ENCODE measurements around the gene ADM5. TPM values are rescaled to one million over a fixed set of nuclear protein-coding genes. Genes with fewer than 3 reads are reported as not detected.

Gene ADM5
- polyA plus RNA-seq, 3 donors = 1.2 TPM; not detected in 2

DNA sequence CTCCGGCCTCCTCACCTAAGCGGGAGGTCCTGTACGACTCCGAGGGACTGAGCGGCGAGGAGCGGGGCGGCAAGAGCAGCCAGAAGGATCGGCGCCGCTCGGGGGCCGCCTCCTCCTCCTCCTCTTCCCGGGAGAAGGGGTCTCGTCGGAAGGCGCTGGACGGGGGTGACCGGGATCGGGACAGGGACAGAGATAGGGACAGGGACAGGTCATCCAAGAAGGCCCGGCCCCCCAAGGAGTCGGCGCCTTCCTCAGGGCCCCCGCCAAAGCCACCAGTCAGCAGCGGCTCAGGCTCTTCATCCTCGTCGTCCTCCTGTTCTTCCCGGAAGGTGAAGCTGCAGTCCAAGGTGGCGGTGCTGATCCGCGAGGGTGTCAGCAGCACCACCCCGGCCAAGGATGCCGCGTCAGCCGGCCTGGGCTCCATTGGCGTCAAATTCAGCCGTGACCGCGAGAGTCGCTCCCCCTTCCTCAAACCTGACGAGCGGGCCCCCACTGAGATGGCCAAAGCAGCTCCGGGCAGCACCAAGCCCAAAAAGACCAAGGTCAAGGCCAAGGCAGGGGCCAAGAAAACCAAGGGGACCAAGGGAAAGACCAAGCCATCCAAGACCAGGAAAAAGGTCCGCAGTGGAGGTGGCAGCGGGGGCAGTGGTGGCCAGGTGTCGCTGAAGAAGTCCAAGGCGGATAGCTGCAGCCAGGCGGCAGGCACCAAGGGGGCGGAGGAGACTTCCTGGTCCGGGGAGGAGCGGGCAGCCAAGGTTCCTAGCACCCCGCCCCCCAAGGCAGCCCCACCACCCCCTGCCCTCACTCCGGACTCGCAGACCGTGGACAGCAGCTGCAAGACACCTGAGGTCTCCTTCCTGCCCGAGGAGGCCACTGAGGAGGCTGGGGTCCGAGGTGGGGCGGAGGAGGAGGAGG, 36.6 kb upstream of the ADM5 start:
- no peak overlapping the region for H3K27ac Mint-ChIP-seq
- WGBS (ENCODE audit: insufficient coverage) = 98% methylated on average over 46 of the region's 58 CpGs
- no peak for DNase-seq

DNA sequence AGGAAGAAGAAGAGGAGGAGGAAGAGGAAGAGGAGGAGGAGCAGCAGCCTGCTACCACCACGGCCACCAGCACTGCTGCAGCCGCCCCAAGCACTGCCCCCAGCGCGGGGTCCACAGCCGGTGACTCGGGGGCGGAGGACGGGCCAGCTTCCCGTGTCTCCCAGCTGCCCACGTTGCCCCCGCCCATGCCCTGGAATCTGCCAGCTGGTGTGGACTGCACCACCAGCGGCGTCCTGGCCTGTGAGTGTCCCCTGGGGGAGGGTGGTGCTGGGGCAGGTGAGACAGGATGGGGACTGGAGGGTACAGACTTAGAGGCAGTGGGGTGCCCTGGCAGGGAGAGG, 36.0 kb upstream of the ADM5 start:
- no peak overlapping the region for H3K27ac ChIP-seq (ENCODE audit: low read depth in 1 of 2, low read length in 2 of 2)

More for the DNA sequence above, 36.6 kb upstream of the ADM5 start:
- Mint-ChIP-seq H3K9me3 (peaks cover 0 to 4% (median 0%) of the 10 kb centered on the region in 7 donors), H3K4me3 (no peak overlapping the region), H3K27me3 (ENCODE audit: low read depth in 3 of 3) (peaks cover 0 to 3% (median 0%) of the 10 kb centered on the region in 3 donors), H3K4me1 (no peaks in the 10 kb centered on the region), H3K36me3 (peaks cover 66 to 86% of the 10 kb centered on the region in 2 donors)
- Histone ChIP-seq H3K9me3 (replicated peaks in 1 of 2; ENCODE audit: control insufficient read depth in 1 of 2, insufficient read depth in 1 of 2, low read length in 2 of 2) (no peaks in the 10 kb centered on the region), H3K4me1 (ENCODE audit: control insufficient read depth in 1 of 2, insufficient read depth in 2 of 2, low read length in 2 of 2) (no peaks in the 10 kb centered on the region), H3K36me3 (replicated peaks in 1 of 2; ENCODE audit: control insufficient read depth in 1 of 2, insufficient read depth in 2 of 2, low read length in 2 of 2) (peaks cover 78 to 91% of the 10 kb centered on the region in 2 donors), H3K4me2 (replicated peaks; ENCODE audit: extremely low read depth, low read length, poor library complexity, severe bottlenecking) (no peak overlapping the region), H4K20me1 (ENCODE audit: insufficient read depth, low read length) (peaks cover 39% of the 10 kb centered on the region), H2AFZ (ENCODE audit: insufficient read depth, low read depth, low read length, poor library complexity, severe bottlenecking) (no peak overlapping the region), H3K9ac (ENCODE audit: insufficient read depth, low read length, poor library complexity, severe bottlenecking) (no peak overlapping the region), H3K27me3 (ENCODE audit: control insufficient read depth in 2 of 2, insufficient read depth in 2 of 2, low read length in 2 of 2) (no peaks in the 10 kb centered on the region), H3K27ac (ENCODE audit: low read depth in 1 of 2, low read length in 2 of 2) (no peak overlapping the region), H3K79me2 (ENCODE audit: insufficient read depth, low read length) (peaks cover 8% of the 10 kb centered on the region), H3K4me3 (replicated peaks in 1 of 3; ENCODE audit: low read depth in 2 of 3, low read length in 3 of 3) (no peak overlapping the region)
- TF ChIP-seq CTCF (IDR thresholded peaks at IDR 0.05) = no peak
- intact Hi-C loops (cut with micrococcal nuclease) = no loop called here

More for the DNA sequence above, 36.0 kb upstream of the ADM5 start:
- peaks cover 0 to 3% (median 0%) of the 10 kb centered on the region in 3 donors for H3K27me3 Mint-ChIP-seq (ENCODE audit: low read depth in 3 of 3)
- DNase-seq = no peak
- H3K4me3 Mint-ChIP-seq = no peak overlapping the region
- peaks cover 0 to 4% (median 0%) of the 10 kb centered on the region in 7 donors for H3K9me3 Mint-ChIP-seq
- Histone ChIP-seq H3K9me3 (replicated peaks in 1 of 2; ENCODE audit: control insufficient read depth in 1 of 2, insufficient read depth in 1 of 2, low read length in 2 of 2) (no peaks in the 10 kb centered on the region), H3K79me2 (ENCODE audit: insufficient read depth, low read length) (peaks cover 8% of the 10 kb centered on the region), H3K27me3 (ENCODE audit: control insufficient read depth in 2 of 2, insufficient read depth in 2 of 2, low read length in 2 of 2) (no peaks in the 10 kb centered on the region), H2AFZ (ENCODE audit: insufficient read depth, low read depth, low read length, poor library complexity, severe bottlenecking) (no peak overlapping the region), H3K4me1 (ENCODE audit: control insufficient read depth in 1 of 2, insufficient read depth in 2 of 2, low read length in 2 of 2) (no peaks in the 10 kb centered on the region), H3K36me3 (replicated peaks in 1 of 2; ENCODE audit: control insufficient read depth in 1 of 2, insufficient read depth in 2 of 2, low read length in 2 of 2) (peaks cover 78 to 91% of the 10 kb centered on the region in 2 donors), H3K4me3 (replicated peaks in 1 of 3; ENCODE audit: low read depth in 2 of 3, low read length in 3 of 3) (no peak overlapping the region), H3K9ac (ENCODE audit: insufficient read depth, low read length, poor library complexity, severe bottlenecking) (no peak overlapping the region), H3K4me2 (replicated peaks; ENCODE audit: extremely low read depth, low read length, poor library complexity, severe bottlenecking) (no peak overlapping the region), H4K20me1 (ENCODE audit: insufficient read depth, low read length) (peaks cover 37% of the 10 kb centered on the region)
- intact Hi-C loops (cut with micrococcal nuclease) = no loop called here
- no peaks in the 10 kb centered on the region for H3K4me1 Mint-ChIP-seq
- 95% methylated on average over 11 of the region's 13 CpGs for WGBS (ENCODE audit: insufficient coverage)
- no peak for TF ChIP-seq CTCF (IDR thresholded peaks at IDR 0.05)
- H3K27ac Mint-ChIP-seq = peak overlapping the region in 1 of 7 donors; percentile 35
- H3K36me3 Mint-ChIP-seq = peaks cover 68 to 88% of the 10 kb centered on the region in 2 donors

All from CD14-positive monocyte (primary cell).